NT2/D1 (cell line): ENCODE data around the gene ADD2.

ENCODE experiments used
- YY1 ChIP-seq: IDR thresholded peaks from 2 replicates; pipeline ENCODE4 v1.6.1; 2011; ENCODE audit not compliant: insufficient read length, insufficient read depth
- ZNF274 ChIP-seq: IDR thresholded peaks from 2 replicates; pipeline ENCODE4 v1.6.1; 2011; ENCODE audit warnings: mild to moderate bottlenecking, low read depth, low read length

DNA sequence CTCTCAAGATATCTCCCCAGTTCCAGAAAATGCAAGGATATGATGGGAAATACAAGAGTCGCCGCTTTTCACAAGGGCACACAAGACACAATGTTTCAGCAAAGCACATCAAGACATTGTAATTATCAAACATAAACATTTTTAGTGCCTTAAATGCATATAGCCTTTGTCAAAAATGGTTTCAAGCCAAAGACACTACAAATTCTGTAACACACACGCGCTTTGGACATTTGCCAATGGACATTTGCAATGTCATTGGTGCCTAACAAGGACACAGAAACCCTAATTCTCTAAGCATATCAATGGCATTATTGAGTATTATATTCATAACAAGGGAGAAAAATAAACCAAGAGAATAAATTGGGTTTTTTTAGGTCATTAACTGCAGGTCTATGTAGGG is 16.1 kb downstream of the ADD2 start:
- TF ChIP-seq YY1 (no peak), ZNF274 (no peak)
